GM12878 (cell line): ENCODE data around the gene CHFR. TPM values are rescaled to one million over a fixed set of nuclear protein-coding genes. Genes with fewer than 3 reads are reported as not detected.

Source experiments
- ATAC-seq: fragments of 200-7000 bp; cut with Tn5 transposase; 3 replicates; pipeline ENCODE4 v1.9.1; 2020; ENCODE audit warnings: mild to moderate bottlenecking, moderate library complexity
- BruUV-seq: library from RNA; stranded (reverse); fragments of 400-500 nt; replicated peaks from 2 replicates; lab custom pipeline; 2021; lab: Mats Ljungman, UMichigan
- CTCF ChIA-PET: fragments of 300-600 bp; sonication (Branson Sonifier 250); formaldehyde crosslinking; extraction: SDS; loops from one replicate; lab custom pipeline; 2021; ENCODE audit warnings: inconsistent platforms; lab: Yijun Ruan, JAX
- POLR2A ChIA-PET: fragments of 350-600 bp; formaldehyde crosslinking; extraction: SDS; loops from one replicate; lab custom pipeline; 2021; ENCODE audit warnings: inconsistent platforms; lab: Charles Lee
- RAD21 ChIA-PET: fragments of 300-600 bp; sonication (Branson Sonifier 250); formaldehyde crosslinking; loops from one replicate; lab custom pipeline; 2023; ENCODE audit warnings: antibody characterized with exemption; ENCODE audit not compliant: unreplicated experiment; lab: Charles Lee
- SMC1A ChIA-PET: fragments of 300-600 bp; sonication (Branson Sonifier 250); formaldehyde crosslinking; loops from one replicate; lab custom pipeline; 2023; ENCODE audit not compliant: unreplicated experiment, uncharacterized antibody; lab: Charles Lee
- DNase-seq: peaks from one replicate; pipeline ENCODE4 v3.0.0-alpha.2; 2011; ENCODE audit warnings: low read depth, low spot score
- FAIRE-seq: peaks from 3 replicates; lab custom pipeline; 2011; peaks lifted over from hg19 to GRCh38; lab: Jason Lieb, UNC
- H2AFZ ChIP-seq: 2 replicates; pipeline ENCODE4 v1.6.0; 2011; ENCODE audit warnings: low read depth, low read length, control low read depth; ENCODE audit not compliant: control insufficient read depth
- H3K27ac ChIP-seq: 2 replicates; pipeline ENCODE4 v1.5.1; 2011; ENCODE audit warnings: control low read depth; ENCODE audit not compliant: control insufficient read depth, insufficient read depth
- H3K27me3 ChIP-seq, 2 experiments: replicated peaks in 1 of 2; 2 replicates each; pipeline versions ENCODE4 v1.6.0 to v1.6.1; 2011; ENCODE audit warnings: low read length in 1 of 2; ENCODE audit not compliant: control insufficient read depth in 2 of 2, insufficient read depth in 2 of 2
- H3K36me3 ChIP-seq, 2 experiments: 2 replicates each; pipeline ENCODE4 v1.5.1; 2011; ENCODE audit warnings: low read length in 1 of 2; ENCODE audit not compliant: control insufficient read depth in 2 of 2, insufficient read depth in 2 of 2
- H3K4me1 ChIP-seq: 2 replicates; pipeline ENCODE4 v1.6.1; 2011; ENCODE audit warnings: mild to moderate bottlenecking, low read length, moderate library complexity, mixed read lengths; ENCODE audit not compliant: control insufficient read depth, insufficient read depth
- H3K4me2 ChIP-seq: 2 replicates; pipeline ENCODE4 v1.6.0; 2011; ENCODE audit warnings: control low read depth; ENCODE audit not compliant: control insufficient read depth, insufficient read depth
- H3K4me3 ChIP-seq: fragments of 200-600 bp; sonication (generic); 2 replicates; pipeline ENCODE4 v1.5.1; 2016
- H3K79me2 ChIP-seq: 2 replicates; pipeline ENCODE4 v1.6.0; 2011; ENCODE audit warnings: low read length; ENCODE audit not compliant: control insufficient read depth, insufficient read depth
- H3K9ac ChIP-seq: 2 replicates; pipeline ENCODE4 v1.8.0; 2011; ENCODE audit warnings: low read length, control low read depth, mixed read lengths; ENCODE audit not compliant: control insufficient read depth, insufficient read depth
- H3K9me3 ChIP-seq: replicated peaks from 3 replicates; pipeline ENCODE4 v1.5.1; 2011; ENCODE audit warnings: mild to moderate bottlenecking, low read length; ENCODE audit not compliant: control insufficient read depth, insufficient read depth
- H4K20me1 ChIP-seq: 2 replicates; pipeline ENCODE4 v1.6.0; 2011; ENCODE audit not compliant: control insufficient read depth, insufficient read depth
- CBFB ChIP-seq: IDR thresholded peaks from 2 replicates; pipeline ENCODE4 v1.6.1; 2016; ENCODE audit warnings: antibody characterized with exemption, low read depth
- CBX3 ChIP-seq: fragments of 200-600 bp; sonication (generic); IDR thresholded peaks from 2 replicates; pipeline ENCODE4 v1.6.1; 2016; ENCODE audit warnings: low read depth, borderline replicate concordance
- CEBPB ChIP-seq, 2 experiments: fragments of 150-350 bp in 1 of 2; IDR thresholded peaks; 2 replicates each; pipeline ENCODE4 v1.6.1; 2012 to 2014; ENCODE audit warnings: low read depth in 2 of 2, low read length in 2 of 2, borderline replicate concordance in 1 of 2, inconsistent platforms in 1 of 2
- CTCF ChIP-seq, 3 experiments: IDR thresholded peaks in 2 of 3; conservative IDR thresholded peaks in 1 of 3; 2 replicates each; pipeline ENCODE4 v1.5.1; 2011; ENCODE audit warnings: low read depth in 3 of 3, low read length in 3 of 3, mild to moderate bottlenecking in 3 of 3, control low read depth in 2 of 3, moderate library complexity in 2 of 3, inconsistent platforms in 1 of 3, mixed read lengths in 1 of 3; ENCODE audit not compliant: control insufficient read depth in 2 of 3, insufficient read depth in 1 of 3; ENCODE audit errors: extremely low read depth in 1 of 3
- GATAD2B ChIP-seq: fragments of 450-650 bp; conservative IDR thresholded peaks from 2 replicates; pipeline ENCODE4 v1.6.1; 2017; ENCODE audit warnings: low read depth, mild to moderate bottlenecking, moderate library complexity
- HDAC2 ChIP-seq: fragments of 200-600 bp; sonication (generic); IDR thresholded peaks from 2 replicates; pipeline ENCODE4 v1.6.1; 2017
- IRF5 ChIP-seq: fragments of 450-650 bp; IDR thresholded peaks from 2 replicates; pipeline ENCODE4 v1.6.1; 2017; ENCODE audit warnings: borderline replicate concordance
- MLLT1 ChIP-seq: fragments of 450-650 bp; IDR thresholded peaks from 2 replicates; pipeline ENCODE4 v1.6.1; 2016; ENCODE audit warnings: mild to moderate bottlenecking
- NFXL1 ChIP-seq: fragments of 450-650 bp; IDR thresholded peaks from 2 replicates; pipeline ENCODE4 v1.6.1; 2017; ENCODE audit warnings: antibody characterized with exemption, mild to moderate bottlenecking, borderline replicate concordance
- RAD51 ChIP-seq: fragments of 450-650 bp; IDR thresholded peaks from 2 replicates; pipeline ENCODE4 v1.6.1; 2016; ENCODE audit warnings: moderate library complexity, mild to moderate bottlenecking, inconsistent platforms
- RCOR1 ChIP-seq: conservative IDR thresholded peaks from 2 replicates; pipeline ENCODE4 v1.6.1; 2012; ENCODE audit warnings: low read depth, low read length, improper control_type of control experiment
- REST ChIP-seq: IDR thresholded peaks from 2 replicates; pipeline ENCODE4 v1.6.1; 2012; ENCODE audit warnings: mild to moderate bottlenecking, low read depth, low read length
- SMAD5 ChIP-seq: IDR thresholded peaks from 2 replicates; pipeline ENCODE4 v1.6.1; 2016; ENCODE audit warnings: antibody characterized with exemption, low read depth
- SP1 ChIP-seq: IDR thresholded peaks from one replicate; pipeline ENCODE4 v1.6.1; 2011; ENCODE audit warnings: low read depth, low read length
- SPI1 ChIP-seq: IDR thresholded peaks from 2 replicates; pipeline ENCODE4 v1.6.1; 2011; ENCODE audit warnings: low read depth, mild to moderate bottlenecking, low read length, moderate library complexity, borderline replicate concordance; ENCODE audit not compliant: insufficient read depth
- SREBF2 ChIP-seq: IDR thresholded peaks from 2 replicates; pipeline ENCODE4 v1.6.1; 2012; ENCODE audit warnings: mild to moderate bottlenecking, low read length
- STAT1 ChIP-seq: fragments of 450-650 bp; conservative IDR thresholded peaks from 2 replicates; pipeline ENCODE4 v1.6.1; 2014; ENCODE audit warnings: antibody characterized with exemption, mild to moderate bottlenecking
- YY1 ChIP-seq: IDR thresholded peaks from 2 replicates; pipeline ENCODE4 v1.6.1; 2011; ENCODE audit warnings: low read depth, mild to moderate bottlenecking, low read length
- ZZZ3 ChIP-seq: IDR thresholded peaks from 2 replicates; pipeline ENCODE4 v1.6.1; 2011; ENCODE audit warnings: low read depth; ENCODE audit not compliant: control insufficient read depth, insufficient read length
- WGBS: methylation state at CpG from one replicate; pipeline ENCODE4 v1.1.6; 2016; ENCODE audit warnings: low lambda C conversion rate; ENCODE audit not compliant: insufficient replicate concordance, insufficient coverage; ENCODE audit errors: missing lambda C conversion rate; 5-methylcytosine and 5-hydroxymethylcytosine counted together
- in situ Hi-C: fragments of 300-500 bp; cut with MboI; formaldehyde crosslinking; loops from 9 replicates; pipeline ENCODE4 v1.14.3; 2018; ENCODE audit warnings: mixed read lengths
- intact Hi-C: fragments of 100-400 bp; cut with micrococcal nuclease; formaldehyde crosslinking; loops from one replicate; pipeline ENCODE4 v1.14.2; 2022; ENCODE audit not compliant: unreplicated experiment
- polyA plus RNA-seq, 11 experiments: library from polyadenylated mRNA; depleted of rRNA in 4 of 11; unstranded in 6 of 11; stranded (reverse) in 5 of 11; fragments of >200 nt; fragmentation: Nextera tagmentation in 4 of 11; fragmentation: Illumina TruSeq in 1 of 11; extraction: Ambion mirVana in 4 of 11; extraction: Trizol in 1 of 11; gene quantifications; 1 replicate in 1 of 11; 2 replicates in 10 of 11; pipeline versions ENCODE4 v1.2.1 to v1.2.3, GENCODE V29; 2011 to 2016; ENCODE audit warnings: inconsistent platforms in 2 of 11, missing spikeins in 2 of 11, low read depth in 1 of 11
- total RNA-seq, 4 experiments: library from RNA; depleted of rRNA in 3 of 4; stranded (reverse); fragments of >200 nt in 3 of 4; fragmentation: Illumina TruSeq in 1 of 4; extraction: Trizol in 1 of 4; gene quantifications; 2 replicates each; pipeline versions ENCODE4 v1.2.1 to v1.2.3, GENCODE V29; 2013 to 2021

Gene CHFR
- total and polyA plus RNA-seq, 10 of the 15 experiments (the other 5 are each of a cell fraction or from before 2014, with no cell fraction given) = 1.1 to 49.4 (median 34.4) TPM

GRCh38 chr12:132861558-132861957 is 25.8 kb downstream of the CHFR start:
- Histone ChIP-seq H3K9ac (no peak overlapping the region), H3K36me3 (peaks cover 15 to 20% of the 10 kb centered on the region in 2 experiments; a peak in 3 of 4 replicates), H3K9me3 (no peaks in the 10 kb centered on the region), H3K27ac (no peak overlapping the region), H3K4me3 (no peak overlapping the region), H3K27me3 (no peaks in the 10 kb centered on the region), H3K79me2 (no peaks in the 10 kb centered on the region), H3K4me1 (no peaks in the 10 kb centered on the region), H4K20me1 (no peaks in the 10 kb centered on the region), H3K4me2 (no peak overlapping the region), H2AFZ (no peak overlapping the region)
- ChIA-PET CTCF (no interaction called here), POLR2A (no interaction called here), RAD21 (no interaction called here), SMC1A (no interaction called here)
- no TSS peak for BruUV-seq
- DNase-seq (no peak), FAIRE-seq (no peak), ATAC-seq (no peak)
- 96% methylated on average over 8 of the region's 8 CpGs for WGBS
- intact Hi-C loops = no loop called here
- in situ Hi-C loops = no loop called here
- TF ChIP-seq GATAD2B (no peak), CEBPB (IDR thresholded peaks at IDR 0.05; ENCODE audit: borderline replicate concordance in 1 of 2, low read depth in 2 of 2, low read length in 2 of 2) (no peak), SMAD5 (no peak), SP1 (no peak), HDAC2 (no peak), SPI1 (no peak), IRF5 (no peak), YY1 (no peak), CBX3 (no peak), MLLT1 (no peak), REST (no peak), CBFB (no peak), STAT1 (no peak), ZZZ3 (no peak), SREBF2 (no peak), CTCF (IDR thresholded peaks at IDR 0.05 in 2 of 3, conservative IDR thresholded peaks at IDR 0.05 in 1 of 3; ENCODE audit: control insufficient read depth in 2 of 3, extremely low read depth in 1 of 3, insufficient read depth in 1 of 3, low read depth in 3 of 3, low read length in 3 of 3) (no peak), RAD51 (no peak), RCOR1 (no peak), NFXL1 (no peak)
